IPS DF 4.7 (cell line): ENCODE results near the gene BMERB1.
"Not testable (repeated sequence)": the region's sequence is repeated elsewhere in the genome, so short reads cannot be mapped to it uniquely, and the experiment has no call there.

Experiments
- DNase-seq: peaks from one replicate; pipeline ENCODE4 v3.0.0-alpha.2; 2013; ENCODE audit warnings: low spot score; ENCODE audit errors: extremely low read depth

Gene BMERB1

GRCh38 chr16:15557258-15557657 is 122.9 kb downstream of the BMERB1 start:
- DNase-seq = no peak

- no peak for DNase-seq
Measured at GRCh38 chr16:15559176-15559575, 124.8 kb downstream of the BMERB1 start.

- no peak for DNase-seq
Measured at GRCh38 chr16:15564604-15565339, 130.4 kb downstream of the BMERB1 start.

- DNase-seq = no peak
Measured at GRCh38 chr16:15566095-15566494, 131.7 kb downstream of the BMERB1 start.

GRCh38 chr16:15567823-15568222 is 133.4 kb downstream of the BMERB1 start:
- DNase-seq = no peak

GRCh38 chr16:15570666-15571065 is 136.3 kb downstream of the BMERB1 start:
- DNase-seq = not testable (repeated sequence)

- no peak for DNase-seq
Measured at GRCh38 chr16:15571557-15571956, 137.2 kb downstream of the BMERB1 start.

- DNase-seq = no peak
Measured at GRCh38 chr16:15572329-15573001, 138.1 kb downstream of the BMERB1 start.

GRCh38 chr16:15573274-15573895 is 139.0 kb downstream of the BMERB1 start:
- no peak for DNase-seq

- DNase-seq = not testable (repeated sequence)
Measured at GRCh38 chr16:15573896-15574613, 139.7 kb downstream of the BMERB1 start.

GRCh38 chr16:15574614-15574948 is 140.2 kb downstream of the BMERB1 start:
- no peak for DNase-seq

- no peak for DNase-seq
Measured at GRCh38 chr16:15575293-15576049, 141.1 kb downstream of the BMERB1 start.

GRCh38 chr16:15576960-15577958 is 142.9 kb downstream of the BMERB1 start:
- DNase-seq = no peak

- no peak for DNase-seq
Measured at GRCh38 chr16:15578824-15579223, 144.4 kb downstream of the BMERB1 start.

GRCh38 chr16:15581127-15581815 is 146.9 kb downstream of the BMERB1 start:
- no peak for DNase-seq

- no peak for DNase-seq
Measured at GRCh38 chr16:15583526-15583925, 149.1 kb downstream of the BMERB1 start.

- DNase-seq = no peak
Measured at GRCh38 chr16:15585956-15586355, 151.6 kb downstream of the BMERB1 start.

GRCh38 chr16:15586716-15587115 is 152.3 kb downstream of the BMERB1 start:
- no peak for DNase-seq

- DNase-seq = no peak
Measured at GRCh38 chr16:15587152-15587825, 152.9 kb downstream of the BMERB1 start.
